Measurements from ENCODE around the gene SCFD1. TPM values are rescaled to one million over a fixed set of nuclear protein-coding genes. Genes with fewer than 3 reads are reported as not detected.
"Not testable (repeated sequence)": the region's sequence is repeated elsewhere in the genome, so short reads cannot be mapped to it uniquely, and the experiment has no call there.

SCFD1 gene
- total RNA-seq, result 95.1 TPM

- peak; percentile 95 for DNase-seq (ENCODE audit: low spot score)
Observed at GRCh38 chr14:30621940-30622830, at the start of gene SCFD1. Gene SCFD1, plus strand, starts transcription at chr14:30622319. Its CDS starts 20 bp downstream, at chr14:30622339.

GRCh38 chr14:30572771-30573170 lies 49.3 kb upstream of the SCFD1 start:
- no peak for DNase-seq (ENCODE audit: low spot score)

- DNase-seq (ENCODE audit: low spot score), result no peak
Observed at GRCh38 chr14:30573226-30573814, 48.8 kb upstream of the SCFD1 start.

GRCh38 chr14:30573966-30574365 lies 48.2 kb upstream of the SCFD1 start:
- no peak for DNase-seq (ENCODE audit: low spot score)

GRCh38 chr14:30574777-30575176 lies 47.3 kb upstream of the SCFD1 start:
- not testable (repeated sequence) for DNase-seq (ENCODE audit: low spot score)

GRCh38 chr14:30576333-30576732 lies 45.8 kb upstream of the SCFD1 start:
- DNase-seq (ENCODE audit: low spot score), result not testable (repeated sequence)

- no peak for DNase-seq (ENCODE audit: low spot score)
Observed at GRCh38 chr14:30580616-30581282, 41.4 kb upstream of the SCFD1 start.

- DNase-seq (ENCODE audit: low spot score), result no peak
Observed at GRCh38 chr14:30581283-30581625, 40.9 kb upstream of the SCFD1 start.

GRCh38 chr14:30582376-30582775 lies 39.7 kb upstream of the SCFD1 start:
- no peak for DNase-seq (ENCODE audit: low spot score)

- DNase-seq (ENCODE audit: low spot score), result no peak
Observed at GRCh38 chr14:30584058-30584630, 38.0 kb upstream of the SCFD1 start.

- DNase-seq (ENCODE audit: low spot score), result no peak
Observed at GRCh38 chr14:30585204-30585603, 36.9 kb upstream of the SCFD1 start.

GRCh38 chr14:30587141-30587540 lies 35.0 kb upstream of the SCFD1 start:
- no peak for DNase-seq (ENCODE audit: low spot score)

- no peak for DNase-seq (ENCODE audit: low spot score)
Observed at GRCh38 chr14:30588873-30589272, 33.2 kb upstream of the SCFD1 start.

- no peak for DNase-seq (ENCODE audit: low spot score)
Observed at GRCh38 chr14:30596935-30597334, 25.2 kb upstream of the SCFD1 start.

GRCh38 chr14:30597504-30597903 lies 24.6 kb upstream of the SCFD1 start:
- no peak for DNase-seq (ENCODE audit: low spot score)

- DNase-seq (ENCODE audit: low spot score), result no peak
Observed at GRCh38 chr14:30600922-30601918, 20.9 kb upstream of the SCFD1 start.

GRCh38 chr14:30603402-30603801 lies 18.7 kb upstream of the SCFD1 start:
- no peak for DNase-seq (ENCODE audit: low spot score)

- not testable (repeated sequence) for DNase-seq (ENCODE audit: low spot score)
Observed at GRCh38 chr14:30604696-30605095, 17.4 kb upstream of the SCFD1 start.

GRCh38 chr14:30607156-30607780 lies 14.9 kb upstream of the SCFD1 start:
- no peak for DNase-seq (ENCODE audit: low spot score)

- no peak for DNase-seq (ENCODE audit: low spot score)
Observed at GRCh38 chr14:30608533-30609006, 13.5 kb upstream of the SCFD1 start.

Measured in ureter (tissue), 1 donor.